ENCODE results near the gene KCTD21. TPM values are rescaled to one million over a fixed set of nuclear protein-coding genes. Genes with fewer than 3 reads are reported as not detected.
"Not testable (repeated sequence)": the region's sequence is repeated elsewhere in the genome, so short reads cannot be mapped to it uniquely, and the experiment has no call there.

KCTD21 gene
- polyA plus RNA-seq, 1 donor, result 7.2 TPM

DNA sequence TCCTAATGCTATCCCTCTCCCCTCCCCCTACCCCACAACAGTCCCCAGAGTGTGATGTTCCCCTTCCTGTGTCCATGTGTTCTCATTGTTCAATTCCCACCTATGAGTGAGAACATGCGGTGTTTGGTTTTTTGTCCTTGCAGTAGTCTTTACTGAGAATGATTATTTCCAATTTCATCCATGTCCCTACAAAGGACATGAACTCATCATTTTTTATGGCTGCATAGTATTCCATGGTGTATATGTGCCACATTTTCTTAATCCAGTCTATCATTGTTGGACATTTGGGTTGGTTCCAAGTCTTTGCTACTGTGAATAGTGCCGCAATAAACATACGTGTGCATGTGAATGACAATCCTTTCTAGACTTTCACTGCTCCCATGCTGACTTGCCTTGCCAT is 12.6 kb downstream of the KCTD21 start:
- not testable (repeated sequence) for DNase-seq (ENCODE audit: low read depth)

DNA sequence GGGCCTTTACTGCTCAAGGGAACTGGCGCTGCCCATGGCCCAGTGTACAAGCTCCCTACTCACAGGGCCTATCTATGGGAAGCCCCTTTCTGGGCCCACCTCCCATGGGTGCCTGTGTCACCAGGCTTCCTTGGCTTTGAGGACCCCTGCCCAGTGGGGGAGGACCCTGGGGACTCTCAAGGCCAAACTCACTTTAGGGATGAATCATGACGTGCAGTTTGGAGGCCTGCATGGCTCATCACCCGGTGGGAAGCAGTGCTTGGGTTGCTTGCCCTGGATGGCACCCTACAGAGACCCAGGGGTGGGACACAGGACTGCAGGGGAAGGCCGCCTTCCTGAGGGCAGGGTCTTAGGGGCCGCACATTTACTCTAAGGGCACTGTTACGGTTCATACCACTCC is 16.5 kb downstream of the KCTD21 start:
- no peak for DNase-seq (ENCODE audit: low read depth)

DNA sequence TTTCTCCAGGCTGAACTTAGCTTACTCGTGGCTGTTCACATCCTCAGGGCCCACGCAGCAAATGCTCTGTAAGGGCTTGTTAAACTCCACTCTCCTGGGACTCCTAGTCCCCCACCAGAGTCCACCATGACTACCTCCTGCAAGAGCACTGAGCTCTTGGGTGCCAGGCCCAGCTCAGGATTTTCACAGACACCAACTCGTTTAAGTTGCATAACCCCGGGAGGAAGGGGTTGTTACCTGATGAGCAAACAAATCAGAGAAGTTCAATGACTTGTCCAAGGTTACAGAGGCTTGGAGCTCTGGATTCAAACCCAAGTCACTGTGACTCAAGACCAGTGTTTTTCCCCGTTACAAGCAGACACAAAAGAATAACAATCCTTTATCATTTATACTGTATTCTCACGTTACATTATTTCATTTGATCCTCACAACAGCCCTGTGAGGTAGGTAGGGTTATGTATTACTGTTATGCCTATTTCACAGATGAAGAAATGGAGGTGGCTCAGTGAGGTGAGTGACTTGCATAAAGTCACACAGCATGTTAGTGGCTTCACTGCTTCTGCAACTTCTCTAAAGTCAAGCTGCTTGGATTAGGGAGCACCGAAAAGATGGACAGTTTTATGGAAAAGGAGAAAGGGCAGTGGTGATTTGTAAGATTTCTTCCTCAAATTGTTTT is 17.4 kb downstream of the KCTD21 start:
- DNase-seq (ENCODE audit: low read depth), result no peak

- no peak for DNase-seq (ENCODE audit: low read depth)
These were observed 18.0 kb downstream of the KCTD21 start for GRCh38 chr11:78170413-78170812.

DNA sequence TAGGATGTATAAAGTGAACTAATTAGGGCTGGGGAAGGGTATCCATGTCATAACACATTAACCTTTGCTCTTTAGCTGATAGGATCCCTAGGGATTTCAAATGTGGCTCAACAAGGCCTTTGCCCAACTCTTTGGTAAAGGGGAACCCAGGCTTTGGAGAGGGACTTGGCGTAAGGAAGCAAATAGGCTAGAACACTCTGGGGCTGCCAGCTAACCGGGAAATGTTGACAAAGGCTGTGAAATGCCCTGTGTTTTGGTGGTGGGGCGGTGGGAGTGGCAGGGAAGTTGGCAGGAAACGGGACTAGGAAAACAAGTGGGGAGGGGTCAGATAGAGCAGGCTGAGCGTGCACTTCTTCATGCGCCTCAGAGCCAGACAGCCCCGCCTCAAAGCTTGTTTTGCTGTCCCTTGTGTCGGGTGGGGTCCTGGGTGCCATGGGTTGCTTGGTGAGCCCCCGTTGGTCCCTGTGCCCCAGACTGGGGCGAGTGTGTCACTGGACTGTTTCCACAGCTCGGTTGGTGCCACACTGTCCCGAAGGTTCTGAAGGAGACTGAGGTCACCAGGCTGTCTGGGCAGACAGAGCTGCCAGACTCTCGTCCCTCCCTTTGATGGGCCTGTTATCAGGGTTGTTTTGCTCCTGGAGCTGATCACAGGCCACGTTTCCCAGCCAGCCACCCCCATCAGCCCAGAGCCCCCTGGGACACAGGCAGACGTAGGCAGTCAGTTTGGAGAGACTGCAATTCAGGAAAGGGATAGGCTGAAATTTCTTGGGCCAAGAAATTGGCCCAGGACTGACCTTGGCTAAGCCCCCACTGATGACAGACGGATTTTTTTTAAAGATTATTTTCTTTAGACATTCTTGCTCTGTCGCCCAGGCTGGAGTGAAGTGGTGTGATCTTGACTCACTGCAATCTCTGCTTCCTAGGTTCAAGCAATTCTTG is 19.6 kb downstream of the KCTD21 start:
- no peak for DNase-seq (ENCODE audit: low read depth)

- no peak for DNase-seq (ENCODE audit: low read depth)
These were observed 21.5 kb downstream of the KCTD21 start for GRCh38 chr11:78166855-78167469.

DNA sequence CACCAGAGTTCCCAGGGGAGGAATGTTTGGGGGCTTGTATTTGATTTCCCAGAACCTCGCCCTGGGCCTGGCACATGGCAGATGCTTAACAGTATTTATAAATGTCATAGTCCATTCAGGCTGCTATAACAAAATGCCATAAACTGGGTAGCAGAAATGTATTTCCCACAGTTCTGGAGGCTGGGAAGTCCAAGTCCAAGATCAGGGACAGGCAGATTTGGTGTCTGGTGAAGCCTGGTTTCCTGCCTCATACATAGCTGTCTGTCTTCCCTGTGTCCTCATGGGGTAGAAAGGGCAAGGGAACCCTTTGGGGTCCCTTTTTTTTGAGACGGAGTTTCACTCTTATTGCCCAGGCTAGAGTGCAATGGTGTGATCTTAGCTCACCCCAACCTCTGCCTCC is 24.0 kb downstream of the KCTD21 start:
- no peak for DNase-seq (ENCODE audit: low read depth)

GRCh38 chr11:78163828-78164227 is 24.6 kb downstream of the KCTD21 start:
- no peak for DNase-seq (ENCODE audit: low read depth)

DNA sequence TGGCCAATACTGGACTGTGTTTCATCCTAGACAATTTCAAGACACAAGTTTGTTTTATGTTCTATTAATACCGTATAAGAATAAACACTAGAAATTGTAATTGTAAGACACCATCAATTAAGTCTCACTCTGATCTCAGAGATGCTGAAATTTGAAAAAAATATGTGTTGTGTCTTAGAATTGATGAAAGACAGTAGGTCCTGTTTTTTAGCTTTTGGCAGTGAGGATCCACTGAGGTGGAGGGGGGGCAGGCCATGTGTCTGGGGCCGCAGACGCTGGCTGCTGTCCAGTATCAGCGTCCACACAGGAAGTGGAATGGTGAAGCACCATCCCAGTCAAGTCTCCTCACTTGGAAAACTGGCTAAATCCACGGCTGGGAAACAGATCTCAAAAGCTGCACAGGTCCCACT is 26.5 kb downstream of the KCTD21 start:
- no peak for DNase-seq (ENCODE audit: low read depth)

DNA sequence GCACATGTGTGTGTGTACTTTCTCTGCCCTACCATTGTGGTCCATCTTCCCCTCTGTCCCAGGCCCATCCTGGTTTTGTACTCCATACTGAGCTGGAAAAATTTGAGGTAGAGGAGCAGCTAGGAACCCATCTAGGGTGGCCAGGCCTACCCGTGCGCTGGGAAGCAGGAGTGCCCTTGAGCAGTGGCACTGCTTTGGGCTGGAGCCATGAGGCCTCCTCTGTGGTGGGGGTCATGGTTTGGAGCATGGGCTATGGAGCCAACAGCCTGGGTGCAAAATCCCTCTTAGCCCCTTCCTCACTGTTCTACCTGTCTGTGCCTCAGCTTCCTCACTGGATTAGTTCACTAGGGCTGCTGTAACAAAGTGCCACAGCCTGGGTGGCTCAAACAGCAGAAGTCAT is 27.1 kb downstream of the KCTD21 start:
- no peak for DNase-seq (ENCODE audit: low read depth)

GRCh38 chr11:78160557-78160956 is 27.9 kb downstream of the KCTD21 start:
- DNase-seq (ENCODE audit: low read depth), result no peak

DNA sequence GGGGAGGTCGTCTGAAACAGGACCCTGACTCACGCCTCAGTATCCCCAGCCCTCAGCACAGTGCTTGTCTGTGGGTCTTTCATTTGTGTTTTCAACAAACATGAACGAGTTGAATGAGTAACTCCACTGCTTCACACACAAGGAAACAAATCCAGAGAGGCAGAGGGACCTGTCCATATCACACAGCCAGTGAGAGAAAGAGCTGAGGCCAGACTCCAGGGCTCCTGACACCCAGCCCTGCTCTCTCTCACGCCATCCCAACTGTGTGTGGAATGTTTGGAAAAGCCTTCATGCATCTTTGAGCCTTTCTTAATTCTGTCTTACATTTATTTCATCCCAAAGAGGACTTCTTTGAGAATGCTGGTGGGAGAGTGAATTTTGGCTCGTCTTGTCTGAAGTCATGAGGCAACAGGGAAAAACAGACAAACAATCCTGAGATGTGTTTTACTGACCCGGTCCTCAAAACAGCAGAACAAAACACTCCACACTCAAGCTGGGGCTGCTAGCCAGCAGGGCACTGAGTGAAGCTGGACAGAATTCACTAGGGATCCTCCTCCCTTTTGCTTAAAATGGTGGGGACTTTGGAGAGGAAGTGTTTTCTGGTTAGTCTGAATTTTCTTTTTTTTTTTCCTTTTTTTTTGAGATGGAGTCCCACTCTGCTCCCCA is 29.3 kb downstream of the KCTD21 start:
- DNase-seq (ENCODE audit: low read depth), result no peak

- DNase-seq (ENCODE audit: low read depth), result no peak
These were observed 32.1 kb downstream of the KCTD21 start for GRCh38 chr11:78156127-78156844.

DNA sequence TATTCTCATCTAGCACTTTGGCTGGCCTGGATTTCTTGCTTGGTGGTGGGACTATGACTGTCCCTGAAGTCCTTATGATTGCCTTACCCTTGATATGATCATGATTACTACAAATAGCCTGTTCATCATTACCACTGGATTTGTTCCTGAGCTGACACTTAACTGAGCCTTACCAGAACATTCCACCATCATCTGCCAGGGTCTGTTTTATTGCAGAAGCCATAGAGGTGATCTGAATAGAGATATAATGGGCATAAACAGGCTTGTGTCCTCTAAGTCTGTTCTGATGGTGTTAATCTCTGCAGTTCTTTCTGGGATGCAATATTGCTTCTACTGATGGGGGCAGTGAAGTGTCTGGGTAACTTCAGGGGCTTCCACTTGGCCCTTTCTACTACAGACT is 36.6 kb downstream of the KCTD21 start:
- DNase-seq (ENCODE audit: low read depth), result no peak

DNA sequence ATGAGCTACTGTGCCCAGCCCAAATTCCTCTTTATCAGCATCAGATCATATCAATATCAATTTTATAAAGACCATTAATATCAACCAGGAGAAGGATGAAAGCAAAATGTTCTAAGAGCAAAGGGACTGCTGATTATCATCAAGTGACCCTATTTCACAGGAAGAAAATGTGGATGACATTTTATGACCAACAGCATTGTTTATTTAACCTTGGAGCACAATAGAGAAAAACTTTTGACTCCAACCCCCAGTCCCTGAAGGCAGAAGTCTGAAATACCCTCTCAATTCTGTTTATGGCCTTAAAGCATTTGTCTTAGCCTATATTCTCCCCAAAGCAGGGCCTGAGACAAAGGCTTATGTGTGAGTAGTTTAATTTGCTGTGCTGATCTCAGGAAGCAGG is 37.7 kb downstream of the KCTD21 start:
- DNase-seq (ENCODE audit: low read depth), result no peak

GRCh38 chr11:78150346-78150745 is 38.1 kb downstream of the KCTD21 start:
- DNase-seq (ENCODE audit: low read depth), result no peak

DNA sequence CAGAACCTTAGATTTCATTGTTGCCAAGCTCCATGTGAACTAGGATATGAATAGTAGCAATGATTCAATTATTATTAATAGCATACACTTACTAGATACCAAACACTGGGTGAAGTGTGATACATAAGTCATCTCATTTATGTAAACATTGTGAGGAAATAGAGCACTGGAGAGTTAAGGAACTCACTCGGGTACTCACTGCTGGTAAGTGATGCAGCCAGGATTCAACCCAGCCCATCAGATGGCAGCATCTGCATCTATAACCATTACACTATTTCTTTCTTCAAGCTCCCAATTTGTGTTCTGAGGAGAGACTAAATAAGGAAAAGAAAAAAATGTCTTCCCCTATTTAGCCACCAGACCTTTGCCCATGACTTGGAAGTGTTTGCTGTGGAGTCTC is 38.8 kb downstream of the KCTD21 start:
- DNase-seq (ENCODE audit: low read depth), result no peak

GRCh38 chr11:78147807-78148206 is 40.6 kb downstream of the KCTD21 start:
- no peak for DNase-seq (ENCODE audit: low read depth)

- no peak for DNase-seq (ENCODE audit: low read depth)
These were observed 42.9 kb downstream of the KCTD21 start for GRCh38 chr11:78145511-78146025.

DNA sequence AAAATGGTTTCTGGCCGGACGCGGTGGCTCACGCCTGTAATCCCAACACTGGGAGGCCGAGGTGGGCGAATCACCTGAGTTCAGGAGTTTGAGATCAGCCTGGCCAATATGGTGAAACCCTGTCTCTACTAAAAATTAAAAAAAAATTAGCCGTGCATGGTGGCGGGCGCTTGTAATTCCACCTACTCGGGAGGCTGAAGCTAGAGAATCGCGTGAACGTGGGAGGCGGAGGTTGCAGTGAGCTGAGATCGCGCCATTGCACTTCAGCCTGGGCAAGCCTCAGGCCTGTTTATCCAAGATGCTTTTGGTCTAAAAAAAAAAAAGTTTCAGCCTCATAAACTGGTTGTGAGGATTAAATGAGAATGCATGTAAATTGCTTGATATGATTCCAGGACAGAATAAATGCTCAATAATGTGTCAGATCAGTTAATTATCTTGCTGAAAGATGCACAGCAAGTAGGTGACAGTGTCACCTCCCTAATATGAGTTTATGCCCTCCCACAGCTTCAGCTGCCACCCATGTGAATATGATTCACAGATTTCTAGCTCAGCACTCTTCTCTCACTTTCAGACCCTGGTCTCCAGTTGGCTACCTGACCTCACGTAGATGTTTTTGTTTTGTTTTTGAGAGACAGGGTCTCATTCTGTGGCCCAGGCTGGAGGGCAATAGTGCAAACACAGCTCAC is 47.9 kb downstream of the KCTD21 start:
- no peak for DNase-seq (ENCODE audit: low read depth)
